HUES6 (cell line): ENCODE results near the gene DTL.

Source experiments
- H3K27ac ChIP-seq: 2 replicates; pipeline ENCODE4 v1.7.0; 2013; ENCODE audit warnings: low read depth, mild to moderate bottlenecking, low read length, inconsistent platforms
- H3K27me3 ChIP-seq: 2 replicates; pipeline ENCODE4 v1.6.1; 2013; ENCODE audit warnings: low read length; ENCODE audit not compliant: control insufficient read depth, insufficient read depth
- H3K36me3 ChIP-seq: 2 replicates; pipeline ENCODE4 v1.6.1; 2013; ENCODE audit warnings: low read length; ENCODE audit not compliant: control insufficient read depth, insufficient read depth
- H3K4me1 ChIP-seq: 2 replicates; pipeline ENCODE4 v1.6.1; 2013; ENCODE audit warnings: low read length; ENCODE audit not compliant: control insufficient read depth, insufficient read depth
- H3K4me3 ChIP-seq: 2 replicates; pipeline ENCODE4 v1.5.1; 2013; ENCODE audit warnings: low read depth, low read length
- H3K9ac ChIP-seq: one replicate; pipeline ENCODE4 v1.6.1; 2013; ENCODE audit warnings: mild to moderate bottlenecking, low read length
- H3K9me3 ChIP-seq: 2 replicates; pipeline ENCODE4 v1.6.1; 2013; ENCODE audit warnings: low read depth, low read length; ENCODE audit not compliant: control insufficient read depth, insufficient read depth

The DTL gene

GRCh38 chr1:212111536-212111935 is 76.0 kb downstream of the DTL start:
- no peak overlapping the region for H3K9ac ChIP-seq
- H3K9me3 ChIP-seq: no peaks in the 10 kb centered on the region
- H3K4me1 ChIP-seq: peaks cover 12% of the 10 kb centered on the region; the same call in 1 of the 2 replicates
- no peak overlapping the region for H3K27ac ChIP-seq
- no peak overlapping the region for H3K4me3 ChIP-seq
- H3K36me3 ChIP-seq: 0 out of 2 replicates have a peak, but pooled peaks cover 5% of the 10 kb centered on the region
- no peaks in the 10 kb centered on the region for H3K27me3 ChIP-seq

GRCh38 chr1:212113706-212114105 is 78.2 kb downstream of the DTL start:
- H3K9ac ChIP-seq: no peak overlapping the region
- no peak overlapping the region for H3K27ac ChIP-seq
- peaks cover 3% of the 10 kb centered on the region; the same call in 1 of the 2 replicates for H3K4me1 ChIP-seq
- H3K4me3 ChIP-seq: no peak overlapping the region
- 0 out of 2 replicates have a peak, but pooled peaks cover 5% of the 10 kb centered on the region for H3K36me3 ChIP-seq
- H3K27me3 ChIP-seq: no peaks in the 10 kb centered on the region
- H3K9me3 ChIP-seq: no peaks in the 10 kb centered on the region

- Histone ChIP-seq H3K9ac (no peak overlapping the region), H3K9me3 (no peaks in the 10 kb centered on the region), H3K36me3 (no peaks in the 10 kb centered on the region)
Observed at GRCh38 chr1:212118167-212118871, 82.8 kb downstream of the DTL start.

GRCh38 chr1:212118872-212119260 is 83.3 kb downstream of the DTL start:
- Histone ChIP-seq H3K4me3 (no peak overlapping the region), H3K27me3 (no peaks in the 10 kb centered on the region), H3K4me1 (no peaks in the 10 kb centered on the region), H3K27ac (no peak overlapping the region), H3K9me3 (no peaks in the 10 kb centered on the region), H3K36me3 (no peaks in the 10 kb centered on the region), H3K9ac (no peak overlapping the region)

More at GRCh38 chr1:212118167-212118871, 82.8 kb downstream of the DTL start:
- Histone ChIP-seq H3K27me3 (no peaks in the 10 kb centered on the region), H3K27ac (no peak overlapping the region), H3K4me3 (no peak overlapping the region), H3K4me1 (no peaks in the 10 kb centered on the region)

GRCh38 chr1:212119397-212119837 is 83.9 kb downstream of the DTL start:
- no peaks in the 10 kb centered on the region for H3K36me3 ChIP-seq
- no peak overlapping the region for H3K9ac ChIP-seq
- H3K27me3 ChIP-seq: no peaks in the 10 kb centered on the region
- H3K27ac ChIP-seq: no peak overlapping the region
- no peaks in the 10 kb centered on the region for H3K9me3 ChIP-seq
- H3K4me1 ChIP-seq: no peaks in the 10 kb centered on the region
- H3K4me3 ChIP-seq: no peak overlapping the region

GRCh38 chr1:212119863-212120262 is 84.3 kb downstream of the DTL start:
- H3K27me3 ChIP-seq: no peaks in the 10 kb centered on the region
- H3K9ac ChIP-seq: no peak overlapping the region
- H3K4me3 ChIP-seq: no peak overlapping the region
- H3K9me3 ChIP-seq: no peaks in the 10 kb centered on the region
- no peaks in the 10 kb centered on the region for H3K4me1 ChIP-seq
- no peak overlapping the region for H3K27ac ChIP-seq
- H3K36me3 ChIP-seq: no peaks in the 10 kb centered on the region

- Histone ChIP-seq H3K27me3 (no peaks in the 10 kb centered on the region), H3K4me1 (peaks cover 3% of the 10 kb centered on the region), H3K9ac (no peak overlapping the region), H3K36me3 (no peaks in the 10 kb centered on the region), H3K27ac (no peak overlapping the region), H3K4me3 (no peak overlapping the region), H3K9me3 (no peaks in the 10 kb centered on the region)
Observed at GRCh38 chr1:212121779-212122178, 86.2 kb downstream of the DTL start.

- Histone ChIP-seq H3K9ac (no peak overlapping the region), H3K4me3 (no peak overlapping the region), H3K4me1 (peaks cover 11% of the 10 kb centered on the region), H3K27ac (no peak overlapping the region), H3K27me3 (no peaks in the 10 kb centered on the region), H3K9me3 (no peaks in the 10 kb centered on the region), H3K36me3 (no peaks in the 10 kb centered on the region)
Observed at GRCh38 chr1:212124690-212125582, 89.4 kb downstream of the DTL start.

- no peak overlapping the region for H3K9ac ChIP-seq
- H3K27me3 ChIP-seq: no peaks in the 10 kb centered on the region
- H3K4me1 ChIP-seq: peaks cover 11% of the 10 kb centered on the region
- no peak overlapping the region for H3K4me3 ChIP-seq
- no peaks in the 10 kb centered on the region for H3K36me3 ChIP-seq
- H3K9me3 ChIP-seq: no peaks in the 10 kb centered on the region
- H3K27ac ChIP-seq: no peak overlapping the region
Observed at GRCh38 chr1:212125654-212126053, 90.1 kb downstream of the DTL start.

GRCh38 chr1:212127221-212127620 is 91.7 kb downstream of the DTL start:
- Histone ChIP-seq H3K9me3 (no peaks in the 10 kb centered on the region), H3K36me3 (no peaks in the 10 kb centered on the region), H3K27me3 (no peaks in the 10 kb centered on the region), H3K4me3 (no peak overlapping the region), H3K27ac (no peak overlapping the region), H3K4me1 (peaks cover 11% of the 10 kb centered on the region), H3K9ac (no peak overlapping the region)

GRCh38 chr1:212129781-212130180 is 94.2 kb downstream of the DTL start:
- peaks cover 3% of the 10 kb centered on the region; the same call in 1 of the 2 replicates for H3K9me3 ChIP-seq
- no peak overlapping the region for H3K9ac ChIP-seq
- H3K27ac ChIP-seq: no peak overlapping the region
- peaks cover 11% of the 10 kb centered on the region for H3K4me1 ChIP-seq
- H3K36me3 ChIP-seq: no peaks in the 10 kb centered on the region
- H3K27me3 ChIP-seq: no peaks in the 10 kb centered on the region
- H3K4me3 ChIP-seq: no peak overlapping the region
